Transverse colon (tissue), 4 donors: ENCODE measurements around the gene FAM210A. TPM values are rescaled to one million over a fixed set of nuclear protein-coding genes. Genes with fewer than 3 reads are reported as not detected.

ENCODE experiments used
- DNase-seq: peaks from one replicate; pipeline ENCODE4 v3.0.0-alpha.2; 2019
- H3K27ac ChIP-seq, 4 donors: fragments of 200-600 bp; sonication (generic); 2 replicates each; pipeline ENCODE4 v1.5.1; 2016 to 2018; ENCODE audit warnings: inconsistent platforms in 4 of 4
- H3K27me3 ChIP-seq: fragments of 200-600 bp; sonication (generic); 2 replicates; pipeline ENCODE4 v1.5.1; 2017; ENCODE audit warnings: inconsistent platforms
- H3K36me3 ChIP-seq, 4 donors: fragments of 200-600 bp; sonication (generic); 2 replicates each; pipeline ENCODE4 v1.5.1; 2017 to 2019; ENCODE audit warnings: inconsistent platforms in 4 of 4
- H3K4me1 ChIP-seq, 4 donors: fragments of 200-600 bp; sonication (generic); 2 replicates each; pipeline ENCODE4 v1.5.1; 2017 to 2020; ENCODE audit warnings: inconsistent platforms in 4 of 4
- H3K4me3 ChIP-seq, 4 donors: fragments of 200-600 bp; sonication (generic); 1 replicate in 1 of 4; 2 replicates in 3 of 4; pipeline versions ENCODE4 v1.5.1 to v1.6.1; 2017 to 2019; ENCODE audit warnings: inconsistent platforms in 4 of 4
- H3K9me3 ChIP-seq, 2 donors: fragments of 200-600 bp; sonication (generic); 2 replicates each; pipeline ENCODE4 v1.5.1; 2017 to 2019; ENCODE audit warnings: inconsistent platforms in 2 of 2
- CTCF ChIP-seq, 5 experiments: fragments of 200-600 bp in 3 of 5; fragments of 450-650 bp in 2 of 5; sonication (generic) in 3 of 5; IDR thresholded peaks; 1 replicate in 2 of 5; 2 replicates in 3 of 5; pipeline ENCODE4 v1.5.1; 2016 to 2017; ENCODE audit warnings: antibody characterized with exemption in 5 of 5, inconsistent platforms in 3 of 5, mild to moderate bottlenecking in 2 of 5, moderate library complexity in 1 of 5
- EP300 ChIP-seq: sonication (generic); formaldehyde crosslinking; IDR thresholded peaks from one replicate; pipeline ENCODE4 v1.6.1; 2017; ENCODE audit warnings: antibody characterized with exemption, low read depth
- POLR2A ChIP-seq: fragments of 450-650 bp; IDR thresholded peaks from one replicate; pipeline ENCODE4 v1.6.1; 2016; ENCODE audit warnings: antibody characterized with exemption, mild to moderate bottlenecking, moderate library complexity
- POLR2AphosphoS5 ChIP-seq, 3 donors: sonication (generic); formaldehyde crosslinking; IDR thresholded peaks; one replicate each; pipeline ENCODE4 v1.6.1; 2016; ENCODE audit warnings: antibody characterized with exemption in 3 of 3
- WGBS, 2 donors: methylation state at CpG; one replicate each; pipeline ENCODE4 v1.1.5; 2018; ENCODE audit warnings: low coverage in 1 of 2; 5-methylcytosine and 5-hydroxymethylcytosine counted together
- in situ Hi-C, 4 donors: fragments of 200-750 bp; cut with MboI; loops; one replicate each; pipeline versions ENCODE4 v1.15.0 to v1.15.1; 2017; ENCODE audit warnings: low sequenced_read_pairs in 3 of 4, low pct_ligation_motif_present in 1 of 4, low pct_unique_long_range_greater_than_20kb in 1 of 4
- intact Hi-C: fragments of 100-400 bp; cut with DNase I; formaldehyde crosslinking; loops from one replicate; pipeline ENCODE4 v1.15.1; 2023; ENCODE audit warnings: low total_unique reads
- total RNA-seq, 4 donors: library from RNA; depleted of rRNA; stranded (reverse); fragments of >200 nt; gene quantifications; one replicate each; pipeline ENCODE4 v1.1.0, GENCODE V29; 2016

The FAM210A gene
- total RNA-seq, 4 donors from 2014 or later, result 0.80 to 12.2 (median 10.2) TPM

- TF ChIP-seq CTCF (IDR thresholded peaks at IDR 0.05), result no peak
- Histone ChIP-seq H3K27me3 (no peaks in the 10 kb centered on the region), H3K36me3 (no peaks in the 10 kb centered on the region), H3K4me3 (peak overlapping the region; percentile 41 to 92 (median 71)), H3K27ac (peak overlapping the region; percentile 90 to 94 (median 92)), H3K9me3 (no peaks in the 10 kb centered on the region), H3K4me1 (peaks cover 14 to 29% (median 22%) of the 10 kb centered on the region in 4 donors)
- DNase-seq, result no peak
- intact Hi-C loops, result loop anchor here (10.0 kb wide), 1 partner anchor 841 kb away; the partner anchor contains the start of gene PTPN2
- WGBS, 2 donors, result 3% methylated on average over 31 of the region's 35 CpGs; no CpG with 5 or more reads in 1 of the 2 donors
- in situ Hi-C loops, result no loop called here
These were observed 659 bp downstream of the FAM210A start for GRCh38 chr18:13725566-13726231.

GRCh38 chr18:13720847-13721246, 5.5 kb downstream of the FAM210A start:
- H3K4me1 ChIP-seq, result peaks cover 7 to 20% (median 13%) of the 10 kb centered on the region in 4 donors
- no peak overlapping the region for H3K27ac ChIP-seq
- no peaks in the 10 kb centered on the region for H3K27me3 ChIP-seq
- no peaks in the 10 kb centered on the region for H3K9me3 ChIP-seq
- TF ChIP-seq POLR2A (no peak), POLR2AphosphoS5 (IDR thresholded peaks at IDR 0.05) (no peak), CTCF (IDR thresholded peaks at IDR 0.05) (no peak)
- DNase-seq, result no peak
- H3K4me3 ChIP-seq, result no peak overlapping the region
- intact Hi-C loops (loop anchor here (10.0 kb wide), 1 partner anchor 836 kb away; the partner anchor contains the start of gene PTPN2), in situ Hi-C loops (no loop called here)
- no peaks in the 10 kb centered on the region for H3K36me3 ChIP-seq
- WGBS, 2 donors, result 73 to 76% methylated on average over 1 of the region's 1 CpG

GRCh38 chr18:13720123-13720522, 6.2 kb downstream of the FAM210A start:
- Histone ChIP-seq H3K27me3 (no peaks in the 10 kb centered on the region), H3K9me3 (no peaks in the 10 kb centered on the region), H3K4me3 (no peak overlapping the region), H3K36me3 (no peaks in the 10 kb centered on the region), H3K27ac (no peak overlapping the region), H3K4me1 (peaks cover 6 to 15% (median 9%) of the 10 kb centered on the region in 4 donors)
- intact Hi-C loops, result loop anchor here (10.0 kb wide), 1 partner anchor 835 kb away; the partner anchor contains the start of gene PTPN2
- TF ChIP-seq POLR2A (no peak), EP300 (no peak), POLR2AphosphoS5 (IDR thresholded peaks at IDR 0.05) (no peak), CTCF (IDR thresholded peaks at IDR 0.05) (no peak)
- WGBS, 2 donors, result 100% methylated on average over 1 of the region's 1 CpG; no CpG with 5 or more reads in 1 of the 2 donors
- no peak for DNase-seq
- in situ Hi-C loops, result no loop called here

GRCh38 chr18:13716916-13717315, 9.4 kb downstream of the FAM210A start:
- 82 to 90% methylated on average over 4 of the region's 4 CpGs for WGBS, 2 donors
- no peak overlapping the region for H3K4me3 ChIP-seq
- no peaks in the 10 kb centered on the region for H3K27me3 ChIP-seq
- H3K36me3 ChIP-seq, result no peaks in the 10 kb centered on the region
- no peak for DNase-seq
- no peaks in the 10 kb centered on the region for H3K4me1 ChIP-seq
- no peak overlapping the region for H3K27ac ChIP-seq
- no peak for TF ChIP-seq EP300
- no peak for TF ChIP-seq POLR2A
- no peak for TF ChIP-seq CTCF (IDR thresholded peaks at IDR 0.05)
- TF ChIP-seq POLR2AphosphoS5 (IDR thresholded peaks at IDR 0.05), result no peak
- intact Hi-C loops, result no loop called here
- no peaks in the 10 kb centered on the region for H3K9me3 ChIP-seq
- in situ Hi-C loops, result no loop called here
